G401 (cell line): Measurements from ENCODE around the gene CKLF. TPM values are rescaled to one million over a fixed set of nuclear protein-coding genes. Genes with fewer than 3 reads are reported as not detected.
"Not testable (repeated sequence)": the region's sequence is repeated elsewhere in the genome, so short reads cannot be mapped to it uniquely, and the experiment has no call there.

Source experiments
- DNase-seq: peaks from one replicate; pipeline ENCODE4 v3.0.0-alpha.2; 2015; ENCODE audit warnings: low spot score
- in situ Hi-C: cut with HindIII; loops from 2 replicates; pipeline ENCODE4 v1.10.0; 2016; ENCODE audit warnings: low sequenced_read_pairs, mixed read lengths
- total RNA-seq: library from RNA; depleted of rRNA; stranded (reverse); fragments of >200 nt; shearing (Covaris generic); gene quantifications from 2 replicates; pipeline ENCODE4 v1.2.3, GENCODE V29; 2014; rRNA removed

Gene CKLF
- 122 and 134 TPM in 2 replicates for total RNA-seq

- DNase-seq = peak; percentile 88
- in situ Hi-C loops = no loop called here
Measured at GRCh38 chr16:66552286-66553177, at the start of gene CKLF. TSS of gene CKLF (plus strand) at chr16:66552576. CDS start at chr16:66552716, 140 bp downstream.

GRCh38 chr16:66503030-66503429 is 49.3 kb upstream of the CKLF start:
- in situ Hi-C loops = no loop called here
- peak; percentile 45 for DNase-seq

- no peak for DNase-seq
- in situ Hi-C loops = no loop called here
Measured at GRCh38 chr16:66503612-66504011, 48.8 kb upstream of the CKLF start.

DNA sequence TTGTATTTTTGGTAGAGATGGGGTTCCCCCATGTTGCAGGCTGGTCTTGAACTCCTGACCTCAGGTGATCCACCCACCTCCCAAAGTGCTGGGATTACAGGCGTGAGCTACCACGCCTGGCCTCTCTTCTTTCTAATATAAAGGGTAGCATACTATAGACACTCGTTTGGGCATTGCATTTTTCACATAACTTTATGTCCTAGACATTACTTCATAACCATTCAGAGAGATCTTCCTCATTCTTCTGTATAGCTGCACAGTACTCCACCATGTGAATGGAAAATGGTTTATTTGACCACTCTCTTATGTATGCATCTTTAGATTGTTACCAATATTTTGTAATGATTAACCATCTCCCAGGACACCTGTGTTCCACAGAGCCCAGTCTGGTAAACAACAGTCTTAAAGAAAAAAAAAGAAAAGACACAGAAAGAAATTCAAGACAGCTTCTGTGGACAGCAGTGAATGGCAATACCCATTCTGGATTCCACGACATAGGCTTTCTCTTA is 44.6 kb upstream of the CKLF start:
- no peak for DNase-seq
- in situ Hi-C loops = no loop called here

DNA sequence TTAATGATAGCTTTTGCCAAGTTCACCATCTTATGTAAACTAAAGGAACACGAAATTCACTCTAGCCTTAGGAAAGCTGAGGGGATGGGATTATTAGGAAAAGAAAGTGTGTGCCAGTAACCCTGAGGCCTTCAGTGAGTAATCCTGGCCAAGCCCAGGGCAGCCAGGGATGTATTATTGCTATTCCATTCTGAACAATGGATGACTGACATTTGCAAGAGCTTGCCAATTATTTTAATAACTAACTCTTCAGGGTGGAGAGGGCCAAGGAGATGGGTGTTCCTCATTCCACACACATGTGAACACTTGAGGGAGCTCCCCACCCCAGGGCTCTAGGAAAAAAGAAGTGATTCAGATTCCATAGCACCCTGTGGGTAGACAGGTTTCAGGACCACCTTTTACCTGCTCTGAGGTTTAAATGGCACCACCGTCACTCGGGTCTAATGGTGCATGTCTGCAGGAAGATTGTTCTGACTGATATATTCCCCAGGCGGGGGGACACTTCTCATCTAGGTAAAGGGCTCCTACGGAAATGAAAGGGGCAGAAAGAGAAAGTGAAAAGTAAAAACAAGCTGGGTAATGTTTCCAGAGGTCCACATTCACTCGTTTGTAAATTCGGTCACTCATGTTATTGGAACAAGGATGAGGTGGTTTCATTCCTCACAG is 44.0 kb upstream of the CKLF start:
- in situ Hi-C loops = no loop called here
- no peak for DNase-seq

GRCh38 chr16:66508914-66509496 is 43.4 kb upstream of the CKLF start:
- DNase-seq = no peak
- in situ Hi-C loops = no loop called here

- in situ Hi-C loops = no loop called here
- no peak for DNase-seq
Measured at GRCh38 chr16:66509576-66509975, 42.8 kb upstream of the CKLF start.

DNA sequence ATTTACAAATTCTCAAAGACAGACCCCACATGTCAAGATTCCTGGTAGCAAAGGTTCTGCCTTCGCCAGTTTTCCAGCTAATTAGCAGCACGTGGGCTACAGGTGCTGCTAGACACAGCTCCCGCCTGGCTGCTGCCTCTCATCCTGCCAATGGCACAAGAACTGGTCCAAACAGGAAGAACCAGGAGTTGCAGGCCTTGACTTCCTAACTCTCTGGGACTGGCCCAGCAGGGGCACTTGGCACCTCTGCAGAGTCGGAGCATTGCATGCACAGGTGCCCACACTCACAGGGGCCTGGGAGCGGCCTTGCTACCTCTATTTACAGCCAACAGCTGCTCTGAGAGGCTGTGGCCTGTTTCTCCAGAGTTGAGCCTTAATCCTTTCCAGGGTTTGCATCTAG is 42.1 kb upstream of the CKLF start:
- in situ Hi-C loops = no loop called here
- no peak for DNase-seq

GRCh38 chr16:66510711-66511601 is 41.4 kb upstream of the CKLF start:
- no peak for DNase-seq
- in situ Hi-C loops = no loop called here

DNA sequence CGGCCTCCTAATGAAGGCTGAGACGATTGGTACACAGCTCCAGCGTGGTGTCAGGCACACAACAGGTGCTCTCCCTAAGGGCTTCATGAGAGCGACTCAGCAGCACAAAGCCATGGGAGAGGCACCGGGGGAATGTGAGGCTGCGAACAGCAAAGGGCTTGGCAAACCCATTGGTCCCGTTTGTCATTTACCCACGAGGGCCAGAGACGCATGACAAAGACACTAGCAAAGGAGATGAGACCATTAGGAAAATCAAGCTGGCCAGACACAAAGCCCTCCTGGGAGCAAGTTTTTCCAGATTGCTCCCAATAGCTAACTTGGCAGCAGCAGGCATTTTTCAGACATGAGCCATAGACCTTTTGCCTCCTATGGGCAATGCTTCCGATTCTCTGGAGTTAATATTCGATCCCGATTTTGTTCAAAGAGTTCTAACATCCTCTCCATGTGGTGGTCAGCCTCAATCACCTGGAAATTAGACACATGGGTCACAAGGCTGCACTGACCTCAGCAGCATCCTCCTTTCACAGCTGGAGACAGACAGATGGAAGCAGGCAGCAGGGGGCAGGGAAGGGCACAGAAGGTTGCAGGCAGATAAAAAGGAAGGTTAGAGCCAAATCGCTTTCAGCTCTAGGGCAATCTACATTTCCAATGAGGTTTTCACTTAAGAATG is 40.6 kb upstream of the CKLF start:
- DNase-seq = peak; percentile 63

DNA sequence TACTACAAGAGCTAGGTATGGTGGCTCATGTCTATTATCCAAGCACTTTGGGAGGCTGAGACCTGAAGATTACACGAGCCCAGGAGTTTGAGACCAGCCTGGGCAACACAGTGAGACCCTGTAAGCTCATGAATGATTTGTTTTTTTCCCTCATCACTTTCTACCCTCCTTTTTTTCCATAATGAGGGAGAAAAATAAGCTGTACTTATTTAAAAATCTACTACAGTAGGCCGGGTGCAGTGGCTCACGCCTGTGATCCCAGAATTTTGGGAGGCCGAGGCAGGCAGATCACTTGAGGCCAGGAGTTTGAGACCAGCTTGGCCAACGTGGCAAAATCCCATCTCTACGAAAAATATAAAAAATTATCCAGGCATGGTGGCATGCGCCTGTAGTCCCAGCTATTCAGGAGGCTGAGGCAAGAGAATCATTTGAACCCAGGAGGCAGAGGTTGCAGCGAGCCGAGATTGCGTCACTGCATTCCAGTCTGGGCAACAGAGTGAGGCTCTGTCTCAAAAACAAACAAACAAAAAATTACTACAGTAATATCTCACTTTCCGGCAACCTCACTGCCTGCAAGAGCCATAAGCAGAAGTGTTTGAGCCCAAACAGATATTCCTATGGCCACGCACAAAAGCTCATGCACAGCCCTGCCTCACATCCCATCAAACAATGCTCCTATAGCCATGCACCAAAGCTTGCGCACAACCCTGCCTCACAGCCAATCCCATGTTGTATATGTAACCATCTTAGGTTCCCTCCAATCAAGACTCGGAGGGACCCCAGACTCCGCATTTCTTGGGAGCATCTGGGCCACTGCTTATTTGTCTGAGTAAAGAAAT is 39.9 kb upstream of the CKLF start:
- DNase-seq = no peak

More for the DNA sequence above, 40.6 kb upstream of the CKLF start:
- in situ Hi-C loops = no loop called here

DNA sequence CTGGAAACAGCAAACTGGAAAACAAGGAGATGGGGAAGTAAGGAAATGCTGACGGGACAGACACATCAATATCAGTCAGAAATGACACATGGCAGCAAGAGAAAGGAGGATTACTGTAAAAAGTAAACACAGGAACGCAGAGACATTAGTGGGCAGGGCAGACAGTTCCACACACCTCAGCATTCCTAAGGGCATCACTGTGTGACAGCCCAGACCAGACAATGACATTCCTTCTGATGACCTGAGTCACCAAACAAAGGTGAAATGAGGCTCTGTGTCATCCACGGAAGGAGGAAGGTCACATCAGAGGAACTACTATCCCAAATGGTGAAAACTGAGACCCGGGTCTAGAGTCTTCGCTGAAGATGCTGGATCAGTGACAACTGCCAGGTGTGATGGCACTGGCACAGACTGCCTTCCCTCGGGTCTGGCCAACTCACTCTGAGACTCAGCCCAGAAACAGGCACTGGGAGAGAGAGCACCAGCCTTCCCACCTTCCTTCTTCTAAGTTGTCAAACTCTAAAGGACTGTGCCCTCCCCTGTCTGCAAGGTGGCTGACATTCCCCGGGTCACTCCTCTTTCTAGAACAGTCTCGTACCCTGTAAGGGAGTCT is 39.2 kb upstream of the CKLF start:
- in situ Hi-C loops = no loop called here
- DNase-seq = peak; percentile 53

More for the DNA sequence above, 39.9 kb upstream of the CKLF start:
- in situ Hi-C loops = no loop called here

DNA sequence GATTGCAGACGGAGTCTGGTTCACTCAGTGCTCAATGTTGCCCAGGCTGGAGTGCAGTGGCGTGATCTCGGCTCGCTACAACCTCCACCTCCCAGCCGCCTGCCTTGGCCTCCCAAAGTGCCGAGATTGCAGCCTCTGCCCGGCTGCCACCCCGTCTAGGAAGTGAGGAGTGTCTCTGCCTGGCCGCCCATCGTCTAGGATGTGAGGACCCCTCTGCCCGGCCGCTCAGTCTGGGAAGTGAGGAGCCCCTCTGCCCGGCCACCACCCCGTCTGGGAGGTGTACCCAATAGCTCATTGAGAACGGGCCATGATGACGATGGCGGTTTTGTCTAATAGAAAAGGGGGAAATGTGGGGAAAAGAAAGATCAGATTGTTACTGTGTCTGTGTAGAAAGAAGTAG is 38.0 kb upstream of the CKLF start:
- DNase-seq, in situ Hi-C loops: not testable (repeated sequence)

DNA sequence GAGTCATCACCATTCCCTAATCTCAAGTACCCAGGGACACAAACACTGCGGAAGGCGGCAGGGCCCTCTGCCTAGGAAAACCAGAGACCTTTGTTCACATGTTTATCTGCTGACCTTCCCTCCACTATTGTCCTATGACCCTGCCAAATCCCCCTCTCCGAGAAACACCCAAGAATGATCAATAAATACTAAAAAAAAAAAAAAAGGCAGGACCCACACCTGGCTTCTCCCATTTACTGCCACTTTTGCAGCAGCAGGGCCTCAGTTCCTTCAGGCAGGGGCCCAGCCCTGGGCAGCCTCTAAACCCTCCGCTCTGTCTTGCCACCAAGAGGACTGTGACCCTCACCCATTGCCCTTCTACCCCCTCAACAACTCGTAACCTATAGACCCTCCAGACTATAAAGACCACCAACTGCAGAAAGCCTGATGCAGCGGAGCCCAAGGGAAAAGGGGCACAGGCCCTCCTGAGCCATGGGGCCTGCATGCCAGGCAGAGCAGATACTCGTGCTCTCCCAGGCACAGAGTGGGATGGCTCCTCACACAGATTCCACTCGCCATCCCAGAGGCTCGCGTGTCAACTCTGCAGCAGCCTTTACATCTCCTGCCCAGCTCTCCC is 37.3 kb upstream of the CKLF start:
- DNase-seq, in situ Hi-C loops: not testable (repeated sequence)

DNA sequence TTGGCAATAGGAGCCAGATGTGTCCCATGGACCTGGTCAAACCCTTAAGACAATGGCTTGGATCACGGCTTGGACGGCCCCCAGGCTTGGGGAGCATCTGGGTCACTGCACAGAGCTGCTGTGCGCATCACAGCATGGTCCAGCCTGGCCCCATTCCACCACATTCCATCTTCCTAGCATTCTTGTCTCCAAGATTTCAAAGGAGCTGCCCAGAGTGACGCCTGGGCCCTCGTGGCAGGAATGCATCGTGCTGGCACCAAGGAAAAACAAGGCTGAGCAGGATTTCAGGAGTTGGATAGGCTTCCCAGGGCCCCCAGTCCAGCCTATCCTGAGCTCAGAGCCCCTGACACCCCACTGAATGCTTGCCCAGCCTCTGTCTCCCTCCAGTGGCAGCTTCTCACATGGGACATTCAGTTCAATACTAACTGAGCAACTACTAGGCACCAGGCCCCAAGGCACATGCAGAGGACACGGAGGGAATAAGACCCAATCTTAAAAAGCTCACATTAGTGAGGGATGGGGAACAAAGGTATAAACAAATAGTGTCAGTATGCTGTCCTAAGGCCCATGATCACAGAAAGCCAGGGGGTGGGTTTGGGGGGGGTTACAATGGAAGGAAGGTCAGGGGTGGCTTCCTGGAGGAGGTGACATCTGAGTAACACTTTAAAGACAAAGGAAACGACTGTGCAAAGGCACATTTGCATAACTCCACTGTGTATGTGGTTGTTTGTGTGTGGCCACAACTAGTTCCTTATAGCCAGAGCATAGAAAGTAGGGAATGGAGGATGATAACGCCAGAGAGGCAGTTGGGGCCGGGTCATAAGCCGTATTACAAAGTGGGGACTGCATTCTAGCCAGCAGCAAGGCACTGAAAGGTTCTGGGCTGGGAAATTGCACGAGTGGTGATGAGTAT is 36.5 kb upstream of the CKLF start:
- no peak for DNase-seq
- in situ Hi-C loops = no loop called here

DNA sequence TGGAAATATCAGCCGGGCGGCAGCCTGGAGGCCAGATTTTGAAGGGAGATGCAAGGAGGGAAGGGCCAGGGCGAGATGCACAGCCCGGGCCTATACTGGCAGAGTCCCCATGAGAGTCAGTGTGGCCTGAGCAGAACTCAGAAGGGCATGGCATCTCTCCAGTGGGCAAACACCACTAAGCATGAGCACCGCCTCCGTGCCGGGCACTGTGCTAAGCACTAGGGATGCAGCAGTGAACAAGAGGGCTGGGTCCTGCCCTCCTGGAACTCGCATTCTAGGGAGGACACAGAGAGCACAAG is 35.9 kb upstream of the CKLF start:
- no peak for DNase-seq
- in situ Hi-C loops = no loop called here
